SKM-1 (cell line): ENCODE measurements around the gene SLC52A1.
A peak's percentile ranks its signal among the peaks of the same experiment; 100 is the strongest.
"Not testable (repeated sequence)": the region's sequence is repeated elsewhere in the genome, so short reads cannot be mapped to it uniquely, and the experiment has no call there.

Experiments
- DNase-seq: peaks from one replicate; lab custom pipeline; 2025; ENCODE audit not compliant: unreplicated experiment; lab: John Stamatoyannopoulos, UW

Gene SLC52A1

DNA sequence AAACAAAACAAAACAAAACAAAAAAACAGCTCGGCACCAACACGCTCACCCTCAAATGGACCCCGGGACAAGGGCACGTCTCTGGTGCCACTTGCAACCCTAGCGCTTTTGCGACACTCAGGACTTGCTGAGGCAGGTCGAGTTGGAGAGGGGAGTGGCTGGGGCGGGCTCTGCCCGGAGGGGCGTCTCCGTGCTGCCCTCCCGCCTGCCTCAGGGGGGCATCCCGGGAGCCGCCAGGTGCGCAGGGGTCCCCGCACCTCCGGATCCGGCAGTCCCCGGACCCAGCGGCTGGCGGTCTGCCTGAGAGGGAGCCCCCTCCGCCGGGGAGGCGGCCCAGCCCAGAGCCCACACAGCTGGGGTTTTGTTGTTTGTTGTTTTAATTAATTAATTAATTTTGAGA lies at the start of gene SLC52A1:
Gene SLC52A1, minus strand, starts transcription at position 112 of the 400 bp plus-strand sequence. CDS start 820 bp downstream, outside the sequence.
- DNase-seq, result no peak

- no peak for DNase-seq
Measured at GRCh38 chr17:5080591-5080990, 45.4 kb upstream of the SLC52A1 start.

- peak; percentile 30 for DNase-seq
Measured at GRCh38 chr17:5078106-5079028, 43.1 kb upstream of the SLC52A1 start, which contains the start of gene ZFP3. TSS of gene ZFP3 (plus strand) at chr17:5078467. CDS start at chr17:5091505, 13,038 bp downstream.

DNA sequence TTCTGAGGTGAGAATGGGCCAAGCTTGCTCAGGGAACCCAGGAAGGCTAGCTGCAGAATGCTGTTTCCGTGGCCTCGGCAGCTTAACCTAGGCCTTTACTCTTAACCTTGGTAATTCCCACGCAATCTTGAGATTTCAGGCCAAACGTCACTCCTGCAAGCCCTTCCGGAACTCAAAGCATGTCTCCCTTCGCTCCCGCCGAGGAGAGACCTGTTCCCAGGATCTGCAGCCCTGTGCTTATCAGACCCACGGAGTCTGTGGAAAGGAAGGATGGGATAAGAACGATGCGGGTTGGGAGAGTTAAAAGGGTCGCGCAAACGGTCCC lies 42.5 kb upstream of the SLC52A1 start:
- DNase-seq, result no peak

DNA sequence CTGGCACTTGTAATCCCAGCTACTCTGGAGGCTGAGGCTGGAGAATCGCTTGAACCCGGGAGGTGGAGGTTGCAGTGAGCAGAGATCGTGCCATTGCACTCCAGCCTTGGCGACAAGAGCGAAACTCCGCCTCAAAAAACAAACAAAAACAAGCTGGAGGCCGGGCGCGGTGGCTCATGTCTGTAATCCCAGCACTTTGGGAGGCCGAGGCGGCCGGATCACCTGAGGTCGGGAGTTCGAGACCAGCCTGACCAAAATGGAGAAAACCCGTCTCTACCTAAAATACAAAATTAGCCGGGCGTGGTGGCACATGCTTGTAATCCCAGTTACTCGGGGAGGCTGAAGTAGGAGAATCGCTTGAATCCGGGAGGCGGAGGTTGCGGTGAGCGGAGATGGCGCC lies 42.0 kb upstream of the SLC52A1 start:
- not testable (repeated sequence) for DNase-seq

GRCh38 chr17:5075472-5075871 lies 40.2 kb upstream of the SLC52A1 start:
- DNase-seq, result not testable (repeated sequence)

GRCh38 chr17:5069724-5070123 lies 34.5 kb upstream of the SLC52A1 start:
- no peak for DNase-seq

DNA sequence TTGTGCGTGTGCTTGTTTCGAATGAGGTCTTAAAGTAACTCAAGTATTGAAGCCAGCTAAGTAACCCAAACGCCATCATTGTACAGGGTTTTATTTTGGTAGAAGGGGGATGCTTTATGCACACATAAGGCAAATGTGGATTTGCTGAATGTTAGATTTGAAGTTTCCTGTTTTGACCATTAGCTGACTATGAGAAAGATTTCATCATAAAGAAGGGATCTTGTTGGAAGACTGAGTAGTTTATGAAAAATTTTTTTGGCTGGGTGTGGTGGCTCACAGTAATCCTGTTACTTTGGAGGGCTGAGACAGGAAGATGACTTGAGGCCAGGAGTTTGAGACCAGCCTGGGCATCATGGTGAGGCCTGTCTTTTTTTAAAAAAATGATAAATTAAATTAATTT lies 33.0 kb upstream of the SLC52A1 start:
- DNase-seq, result no peak

DNA sequence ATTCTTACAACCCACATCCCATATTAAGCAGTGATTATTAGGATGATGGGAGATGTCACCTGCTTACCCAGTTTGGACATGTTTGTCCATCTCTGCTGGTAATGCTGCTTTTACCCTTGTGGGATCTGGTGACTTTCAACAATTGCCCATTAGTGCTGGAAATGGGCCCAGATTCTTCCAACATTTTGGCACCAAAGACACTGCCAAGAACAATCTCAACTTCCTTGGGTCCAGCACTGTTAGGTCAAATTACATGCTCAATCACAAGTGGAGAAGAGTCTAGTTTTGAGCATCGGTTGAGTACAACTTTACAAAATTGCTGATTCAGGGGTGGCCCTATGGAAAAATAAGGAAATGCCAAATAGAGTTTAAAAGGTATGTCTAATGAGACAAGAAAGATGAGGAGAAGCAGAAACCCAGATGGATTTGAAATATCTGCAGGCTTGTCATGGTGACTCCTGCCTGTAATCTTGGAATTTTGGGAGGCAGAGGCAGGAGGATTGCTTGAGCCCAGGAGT lies 30.1 kb upstream of the SLC52A1 start:
- DNase-seq, result no peak

DNA sequence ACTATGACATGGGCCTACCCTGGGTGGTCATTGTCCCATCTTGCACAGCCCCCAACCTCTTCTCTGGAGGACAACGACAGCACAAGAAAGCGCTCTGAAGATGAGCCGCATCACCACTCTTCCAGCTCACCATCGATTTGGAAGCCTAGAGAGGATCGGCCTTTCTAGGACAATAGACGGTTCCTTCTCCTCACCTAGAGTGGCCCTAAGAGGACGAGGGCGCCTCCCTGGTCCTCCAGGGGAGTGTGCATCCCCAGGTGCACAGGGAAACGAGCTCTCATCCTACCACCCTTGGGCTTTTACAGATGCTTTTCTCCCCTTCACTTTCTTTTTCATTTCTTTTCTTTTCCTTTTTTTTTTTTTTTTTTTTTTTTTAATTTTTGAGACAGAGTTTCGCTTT lies 20.3 kb upstream of the SLC52A1 start:
- DNase-seq, result no peak

GRCh38 chr17:5050278-5050677 lies 15.1 kb upstream of the SLC52A1 start:
- no peak for DNase-seq

- DNase-seq, result no peak
Measured at GRCh38 chr17:5049314-5049841, 14.2 kb upstream of the SLC52A1 start.

GRCh38 chr17:5047446-5047845 lies 12.2 kb upstream of the SLC52A1 start:
- no peak for DNase-seq

DNA sequence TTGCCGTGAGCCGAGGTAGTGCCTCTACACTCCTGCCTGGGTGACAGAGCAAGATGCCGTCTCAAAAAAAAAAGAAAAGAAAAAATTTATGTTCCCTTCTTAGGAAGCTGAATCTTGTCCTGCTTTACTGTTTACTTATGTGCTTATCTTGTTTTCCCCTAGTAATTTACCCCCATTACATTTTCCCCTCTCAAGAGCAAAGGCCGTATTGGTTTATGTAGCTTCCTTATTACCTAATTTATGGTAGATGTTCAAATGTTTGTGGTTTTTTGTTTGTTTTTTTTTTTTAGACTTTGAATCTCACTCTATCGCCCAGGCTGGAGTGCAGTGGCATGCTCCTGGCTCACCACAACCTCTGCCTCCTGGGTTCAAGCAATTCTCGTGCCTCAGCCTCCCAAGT lies 10.3 kb upstream of the SLC52A1 start:
- DNase-seq, result no peak

DNA sequence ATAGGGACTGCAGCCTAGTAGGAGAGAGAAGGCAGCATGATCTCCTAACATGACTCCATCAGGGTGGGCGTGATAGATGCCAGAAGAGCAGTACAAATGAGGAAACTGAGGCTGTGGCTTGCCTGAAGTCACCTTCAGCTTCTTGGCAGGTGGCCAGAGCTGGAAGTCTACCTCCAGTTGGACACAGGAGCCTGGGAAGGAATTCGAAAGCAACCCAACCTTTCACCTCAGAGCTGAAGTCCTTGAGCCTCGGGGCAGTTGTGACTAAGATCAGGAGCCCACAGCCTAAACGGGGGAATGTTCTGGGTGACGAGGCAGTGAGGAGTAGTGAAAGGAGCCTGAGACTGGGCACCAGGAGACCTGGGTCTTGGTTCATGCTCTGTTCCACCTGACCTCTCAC lies 9.4 kb upstream of the SLC52A1 start:
- DNase-seq, result no peak

GRCh38 chr17:5043524-5043923 lies 8.3 kb upstream of the SLC52A1 start:
- no peak for DNase-seq

DNA sequence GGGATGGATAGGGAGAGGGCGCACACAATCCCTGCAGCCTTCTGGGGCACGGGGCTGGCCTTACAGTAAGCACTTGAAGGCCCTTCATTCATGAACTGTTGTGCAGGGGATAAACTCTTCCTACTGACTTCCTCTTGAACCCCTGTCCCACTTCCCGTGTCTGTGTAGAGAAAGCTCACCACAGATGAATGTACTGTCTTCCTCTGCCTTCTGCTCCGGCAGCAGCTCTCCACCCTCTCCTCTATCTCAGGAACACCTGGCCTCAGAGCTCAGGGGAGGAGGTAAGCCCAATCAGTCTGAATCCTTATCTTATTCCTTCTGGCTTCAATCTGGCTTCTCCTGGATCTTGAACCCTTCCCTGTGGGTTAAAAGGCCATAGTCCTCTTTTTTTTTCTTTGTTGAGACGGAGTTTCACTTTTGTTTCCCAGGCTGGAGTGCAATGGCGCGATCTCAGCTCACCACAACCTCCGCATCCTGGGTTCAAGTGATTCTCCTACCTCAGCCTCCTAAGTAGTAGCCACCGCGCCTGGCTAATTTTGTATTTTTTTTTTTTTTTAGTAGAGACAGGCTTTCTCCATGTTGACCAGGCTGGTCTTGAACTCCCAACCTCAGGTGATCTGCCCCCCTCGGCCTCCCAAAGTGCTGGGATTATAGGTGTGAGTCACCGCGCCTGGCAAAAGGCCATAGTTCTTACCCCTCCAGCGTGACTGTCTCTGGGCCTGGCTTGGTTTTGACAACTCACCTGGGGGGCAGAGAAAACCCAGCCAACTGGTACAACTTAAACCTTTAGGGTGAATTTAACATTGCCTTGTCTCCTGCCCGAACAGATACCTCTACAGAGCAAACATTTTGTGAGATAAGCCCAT lies 7.2 kb upstream of the SLC52A1 start:
- DNase-seq, result no peak

DNA sequence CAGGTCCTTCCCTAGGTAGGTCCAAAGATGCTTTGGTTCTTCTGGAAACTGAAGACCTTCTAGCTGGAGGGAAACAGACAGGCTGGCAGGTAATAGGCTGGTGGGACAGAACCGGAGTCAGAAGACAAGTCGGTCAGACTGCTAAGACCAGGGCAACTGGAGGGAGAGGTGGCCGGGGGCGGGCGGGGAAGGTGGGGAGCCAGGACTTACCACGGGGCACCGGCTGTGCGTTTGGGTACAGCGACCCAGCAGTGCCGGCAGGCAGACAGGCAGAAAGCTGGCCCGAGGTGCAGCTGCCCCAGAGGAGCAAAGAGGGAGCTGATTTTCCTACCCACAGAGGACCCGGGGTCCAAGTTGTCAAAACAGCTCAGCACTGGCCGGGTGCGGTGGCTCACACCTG lies 575 bp downstream of the SLC52A1 start:
- DNase-seq, result no peak

DNA sequence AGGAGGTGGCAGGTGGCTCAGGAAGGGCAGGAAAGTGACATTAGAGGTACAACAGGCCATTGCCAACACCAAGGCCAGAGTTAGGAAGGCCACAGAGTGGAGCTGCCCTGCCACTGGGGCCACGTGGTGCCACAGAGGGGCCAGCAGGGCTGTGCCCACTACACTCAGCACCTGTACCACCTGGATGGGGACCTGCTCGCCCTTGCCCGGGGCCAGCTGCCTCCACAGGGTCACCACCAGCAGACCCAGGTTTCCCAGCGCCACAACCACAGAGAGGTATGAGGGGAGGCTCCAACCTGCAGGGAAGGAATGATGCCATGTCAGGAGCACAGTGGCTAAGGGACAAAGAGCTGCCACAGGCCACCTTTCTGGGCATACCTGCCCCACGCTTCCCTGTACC lies 1.2 kb downstream of the SLC52A1 start:
- no peak for DNase-seq

GRCh38 chr17:5033352-5034015 lies 1.7 kb downstream of the SLC52A1 start:
- DNase-seq, result no peak

DNA sequence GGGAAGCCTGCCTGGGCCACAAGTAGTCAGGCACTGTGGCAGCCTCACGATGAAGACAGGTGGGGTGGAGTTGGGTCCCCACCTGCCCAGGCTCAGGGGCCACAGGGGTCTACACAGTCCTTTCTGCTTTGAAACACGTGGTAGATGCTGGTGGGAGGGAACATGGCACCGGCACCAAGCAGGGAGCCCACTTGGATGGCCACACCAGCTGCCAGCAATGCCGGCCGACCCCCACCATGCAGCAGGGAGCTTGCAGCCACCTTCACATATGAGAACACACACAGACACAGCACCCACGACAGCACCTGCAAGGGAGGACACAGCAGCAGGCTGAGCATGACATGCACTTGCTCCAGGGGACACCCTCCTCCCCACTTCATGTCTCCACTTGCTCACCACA lies 2.4 kb downstream of the SLC52A1 start:
- DNase-seq, result no peak
